ENCODE measurements around the gene PDE6A.
A peak's percentile ranks its signal among the peaks of the same experiment; 100 is the strongest.

The PDE6A gene

GRCh38 chr5:149854866-149855265, 89.7 kb downstream of the PDE6A start:
- TF ChIP-seq MYC (IDR thresholded peaks at IDR 0.05; ENCODE audit: low read depth, low read length) (no peak), POLR2A (IDR thresholded peaks at IDR 0.05; ENCODE audit: extremely low read depth, insufficient read length) (no peak), MAX (IDR thresholded peaks at IDR 0.05; ENCODE audit: low read depth, low read length) (no peak), CTCF (IDR thresholded peaks at IDR 0.05; ENCODE audit: low read depth, low read length) (no peak)
- DNase-seq (ENCODE audit: low read depth) = no peak
- no peak overlapping the region for H3K4me3 ChIP-seq (ENCODE audit: low read depth, low read length)

GRCh38 chr5:149853701-149854100, 90.9 kb downstream of the PDE6A start:
- DNase-seq (ENCODE audit: low read depth) = no peak
- H3K4me3 ChIP-seq (ENCODE audit: low read depth, low read length) = no peak overlapping the region
- TF ChIP-seq POLR2A (IDR thresholded peaks at IDR 0.05; ENCODE audit: extremely low read depth, insufficient read length) (no peak), CTCF (IDR thresholded peaks at IDR 0.05; ENCODE audit: low read depth, low read length) (no peak), MYC (IDR thresholded peaks at IDR 0.05; ENCODE audit: low read depth, low read length) (no peak), MAX (IDR thresholded peaks at IDR 0.05; ENCODE audit: low read depth, low read length) (no peak)

- no peak overlapping the region for H3K4me3 ChIP-seq (ENCODE audit: low read depth, low read length)
- no peak for DNase-seq (ENCODE audit: low read depth)
- TF ChIP-seq POLR2A (IDR thresholded peaks at IDR 0.05; ENCODE audit: extremely low read depth, insufficient read length) (no peak), MYC (IDR thresholded peaks at IDR 0.05; ENCODE audit: low read depth, low read length) (no peak), CTCF (IDR thresholded peaks at IDR 0.05; ENCODE audit: low read depth, low read length) (no peak), MAX (IDR thresholded peaks at IDR 0.05; ENCODE audit: low read depth, low read length) (no peak)
These were observed 91.3 kb downstream of the PDE6A start for GRCh38 chr5:149853331-149853648.

GRCh38 chr5:149852641-149853330, 91.8 kb downstream of the PDE6A start:
- TF ChIP-seq POLR2A (IDR thresholded peaks at IDR 0.05; ENCODE audit: extremely low read depth, insufficient read length) = no peak
- TF ChIP-seq CTCF (IDR thresholded peaks at IDR 0.05; ENCODE audit: low read depth, low read length) = peak; percentile 87
- no peak overlapping the region for H3K4me3 ChIP-seq (ENCODE audit: low read depth, low read length)
- peak; percentile 76 for DNase-seq (ENCODE audit: low read depth)

- no peak overlapping the region for H3K4me3 ChIP-seq (ENCODE audit: low read depth, low read length)
- TF ChIP-seq MAX (IDR thresholded peaks at IDR 0.05; ENCODE audit: low read depth, low read length) = no peak
- no peak for TF ChIP-seq CTCF (IDR thresholded peaks at IDR 0.05; ENCODE audit: low read depth, low read length)
- no peak for TF ChIP-seq MYC (IDR thresholded peaks at IDR 0.05; ENCODE audit: low read depth, low read length)
- TF ChIP-seq POLR2A (IDR thresholded peaks at IDR 0.05; ENCODE audit: extremely low read depth, insufficient read length) = no peak
- DNase-seq (ENCODE audit: low read depth) = no peak
These were observed 93.4 kb downstream of the PDE6A start for GRCh38 chr5:149851211-149851610.

Measured in NB4 (cell line).